ENCODE measurements around the gene SSRP1.

Gene SSRP1

GRCh38 chr11:57320067-57320718, 15.5 kb downstream of the SSRP1 start:
- no peak overlapping the region for H3K4me3 ChIP-seq (ENCODE audit: low read depth, low read length)

- no peak overlapping the region for H3K4me3 ChIP-seq (ENCODE audit: low read depth, low read length)
Observed at GRCh38 chr11:57318178-57318577, 17.5 kb downstream of the SSRP1 start.

- H3K4me3 ChIP-seq (ENCODE audit: low read depth, low read length), result no peak overlapping the region
Observed at GRCh38 chr11:57316017-57316416, 19.7 kb downstream of the SSRP1 start.

- no peak overlapping the region for H3K4me3 ChIP-seq (ENCODE audit: low read depth, low read length)
Observed at GRCh38 chr11:57315491-57315890, 20.2 kb downstream of the SSRP1 start.

- H3K4me3 ChIP-seq (ENCODE audit: low read depth, low read length), result no peak overlapping the region
Observed at GRCh38 chr11:57314221-57314973, 21.3 kb downstream of the SSRP1 start.

DNA sequence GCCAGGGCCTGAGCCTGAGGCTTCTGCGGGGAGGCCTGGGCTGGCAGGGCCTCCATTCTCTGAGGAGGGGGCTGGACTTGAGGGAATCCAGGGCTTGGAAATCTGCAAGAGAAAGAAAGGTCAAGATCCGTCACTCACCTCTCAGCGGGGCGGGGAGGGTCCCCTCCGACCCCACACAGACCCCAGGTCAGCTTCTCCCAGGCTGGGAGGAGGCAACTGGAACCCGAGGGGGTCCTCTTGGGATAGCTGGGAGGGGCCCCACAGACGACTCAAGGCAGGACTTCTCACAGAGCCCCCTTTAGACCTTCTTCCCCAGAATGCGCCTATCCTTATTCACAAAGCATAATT, 21.9 kb downstream of the SSRP1 start:
- no peak overlapping the region for H3K4me3 ChIP-seq (ENCODE audit: low read depth, low read length)

GRCh38 chr11:57313071-57313787, 22.5 kb downstream of the SSRP1 start:
- no peak overlapping the region for H3K4me3 ChIP-seq (ENCODE audit: low read depth, low read length)

DNA sequence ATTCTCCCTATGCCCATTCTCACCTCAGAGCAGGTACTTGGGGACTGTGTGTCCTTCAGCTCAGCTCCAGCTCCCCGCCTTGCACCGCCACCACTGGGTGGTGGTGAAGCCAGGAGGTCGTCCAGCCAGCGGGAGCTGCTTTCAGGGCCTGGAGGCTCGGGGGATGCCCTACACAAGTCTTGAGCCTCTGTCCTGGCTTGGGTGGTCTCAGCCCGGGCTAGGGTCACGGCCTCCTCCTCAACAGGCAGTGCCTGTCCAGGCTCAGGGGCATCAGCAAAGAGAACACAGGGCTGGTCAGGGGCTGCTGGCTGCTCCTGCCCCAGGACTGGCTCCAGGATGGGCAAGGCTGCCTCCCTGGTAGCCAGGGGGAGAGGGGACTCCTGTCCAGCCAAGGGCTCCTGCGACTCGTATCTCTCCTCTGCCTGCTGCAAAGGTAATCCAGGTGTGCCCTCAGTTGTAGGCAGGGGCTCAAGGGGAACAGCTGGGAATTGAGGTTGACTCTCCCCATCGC, 23.1 kb downstream of the SSRP1 start:
- H3K4me3 ChIP-seq (ENCODE audit: low read depth, low read length), result no peak overlapping the region

GRCh38 chr11:57311109-57311936, 24.4 kb downstream of the SSRP1 start:
- H3K4me3 ChIP-seq (ENCODE audit: low read depth, low read length), result peak overlapping the region; percentile 20

GRCh38 chr11:57310630-57311086, 25.0 kb downstream of the SSRP1 start:
- peak overlapping the region; percentile 20 for H3K4me3 ChIP-seq (ENCODE audit: low read depth, low read length)

DNA sequence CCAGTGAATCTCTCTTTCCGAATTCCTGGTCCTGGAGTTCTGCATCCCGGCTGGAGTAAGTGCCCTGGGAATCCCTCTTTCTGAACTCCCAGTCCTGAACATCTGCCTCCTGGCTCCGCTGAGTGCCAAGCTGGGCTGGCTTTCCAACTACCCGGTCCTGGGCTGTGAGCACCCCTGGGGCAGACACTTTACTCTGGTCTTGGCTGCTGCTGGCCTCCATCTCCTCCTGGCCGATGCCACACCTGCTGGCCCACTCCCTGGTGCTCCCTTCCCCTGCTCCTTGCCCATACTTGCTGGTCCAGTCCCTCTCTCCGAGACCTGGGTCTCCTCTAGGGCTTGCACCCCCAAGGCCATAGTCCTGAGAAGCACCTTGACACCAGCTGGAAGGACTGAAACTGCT, 25.6 kb downstream of the SSRP1 start:
- H3K4me3 ChIP-seq (ENCODE audit: low read depth, low read length), result no peak overlapping the region

- no peak overlapping the region for H3K4me3 ChIP-seq (ENCODE audit: low read depth, low read length)
Observed at GRCh38 chr11:57309106-57310059, 26.3 kb downstream of the SSRP1 start.

DNA sequence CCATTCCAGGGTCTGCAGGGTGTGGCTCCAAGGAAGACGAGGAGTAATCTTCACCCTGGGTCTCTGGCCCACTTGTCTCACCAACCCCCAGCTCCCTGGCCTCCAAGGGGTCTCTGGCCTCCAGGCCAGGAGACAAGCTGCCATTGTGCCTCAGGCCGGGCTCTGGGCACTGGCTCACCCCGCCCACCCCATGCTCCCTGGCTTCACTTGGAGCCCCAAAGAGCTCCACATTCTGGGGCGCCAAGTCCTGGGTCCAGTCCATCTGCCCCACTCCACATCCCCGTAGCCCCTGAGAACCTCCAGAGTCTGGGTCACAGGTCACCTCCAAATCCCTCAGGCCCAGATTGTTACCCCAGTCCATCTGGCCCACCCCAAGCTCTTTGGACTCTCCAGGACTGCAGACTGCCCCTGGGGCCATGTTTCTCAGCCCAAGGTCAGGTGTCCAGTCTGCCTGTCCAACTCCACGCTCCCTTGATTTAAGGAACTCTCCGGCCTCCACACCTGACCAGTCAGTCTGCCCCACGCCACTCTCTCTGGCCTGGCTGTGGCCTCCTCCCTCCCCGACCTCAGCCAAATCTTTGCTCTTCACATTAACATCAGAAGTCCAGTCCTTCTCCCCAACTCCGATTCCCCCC, 27.1 kb downstream of the SSRP1 start:
- no peak overlapping the region for H3K4me3 ChIP-seq (ENCODE audit: low read depth, low read length)

DNA sequence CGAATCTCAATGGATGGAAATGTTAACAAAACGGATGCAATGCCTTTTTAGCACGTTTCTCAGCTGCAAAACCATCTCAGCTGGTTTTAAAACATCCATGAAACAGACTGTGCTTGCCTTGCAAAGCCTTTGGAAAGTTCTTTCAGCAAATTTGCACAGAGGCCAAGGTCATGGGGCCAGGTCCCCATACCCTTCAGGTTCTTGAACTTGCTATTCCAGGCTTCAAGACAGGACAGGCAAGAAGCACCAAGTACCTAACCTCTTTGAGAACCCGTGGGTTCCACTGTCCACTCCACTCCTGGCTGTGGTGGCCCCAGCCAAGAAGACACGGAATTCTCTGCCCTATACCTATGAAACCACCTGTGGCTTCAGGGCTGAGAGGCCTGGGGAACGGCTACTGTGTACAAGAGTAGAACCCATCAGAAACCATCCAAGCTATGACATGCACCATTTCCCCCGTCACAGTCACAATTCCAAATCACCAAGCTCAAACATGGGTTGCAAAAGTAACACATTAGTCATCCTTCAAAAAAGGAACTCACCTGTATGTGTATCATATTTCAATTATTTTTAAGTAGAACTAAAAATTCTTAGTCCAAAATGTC, 27.9 kb downstream of the SSRP1 start:
- no peak overlapping the region for H3K4me3 ChIP-seq (ENCODE audit: low read depth, low read length)

DNA sequence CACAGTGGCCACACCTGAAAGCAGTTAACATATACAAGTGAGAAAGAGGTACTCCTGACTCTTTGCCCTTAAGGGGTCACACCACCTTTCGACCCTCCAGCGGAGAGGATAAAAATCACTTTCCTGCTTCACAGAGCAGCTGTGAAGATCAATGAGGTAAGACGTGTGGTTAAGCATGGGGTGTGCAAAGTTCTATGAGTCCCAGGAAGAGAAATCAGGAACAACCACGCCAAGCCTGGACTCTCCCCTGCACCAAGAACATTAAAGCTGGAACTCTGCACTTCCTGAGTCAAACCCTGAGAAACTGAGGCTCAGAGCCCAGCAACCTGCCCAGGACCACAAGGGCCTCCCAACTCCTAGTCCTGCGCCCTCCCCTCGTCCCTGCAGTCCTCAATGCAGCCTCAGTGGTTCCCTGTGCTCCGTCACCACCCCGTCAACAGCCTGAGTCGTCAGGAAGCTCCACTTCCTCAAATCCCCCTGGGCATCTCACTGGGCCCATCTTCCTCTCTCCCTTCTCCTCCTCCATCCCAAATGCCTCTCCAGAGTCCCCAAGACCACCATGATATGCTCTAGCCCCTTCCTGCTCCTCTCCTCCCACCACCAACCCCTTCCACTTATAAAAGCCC, 28.6 kb downstream of the SSRP1 start:
- H3K4me3 ChIP-seq (ENCODE audit: low read depth, low read length), result no peak overlapping the region

DNA sequence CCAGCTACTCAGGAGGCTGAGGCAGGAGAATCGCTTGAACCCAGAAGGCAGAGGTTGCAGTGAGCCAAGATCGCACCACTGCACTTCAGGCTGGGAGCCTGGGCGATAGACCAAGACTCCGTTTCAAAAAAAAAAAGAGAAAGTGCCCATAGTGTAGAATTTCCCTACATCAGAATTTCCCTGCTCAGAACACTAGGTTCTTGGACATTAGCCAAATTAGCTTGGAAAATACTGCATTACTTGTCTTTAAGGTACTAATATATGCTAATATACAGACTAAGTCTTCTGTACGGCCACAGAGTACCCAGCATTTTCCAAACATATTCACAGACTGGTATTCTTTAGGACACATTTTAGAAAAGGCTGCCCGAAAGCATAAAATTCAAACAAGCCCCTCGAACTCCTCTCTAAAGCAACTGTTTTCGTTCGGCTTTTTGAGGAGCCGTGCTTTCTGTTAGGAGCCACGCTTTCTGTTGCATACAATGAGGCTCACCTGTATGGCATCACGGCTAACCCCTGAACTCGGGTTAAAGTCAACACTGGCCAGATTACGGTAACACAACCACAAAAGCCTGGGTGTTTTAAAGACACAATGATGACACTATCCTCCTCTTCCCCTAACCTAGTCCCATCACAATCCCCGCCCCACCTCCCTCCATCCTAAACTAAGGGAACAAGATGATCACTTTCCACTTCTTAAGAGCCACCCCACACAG, 29.4 kb downstream of the SSRP1 start:
- H3K4me3 ChIP-seq (ENCODE audit: low read depth, low read length), result no peak overlapping the region

- no peak overlapping the region for H3K4me3 ChIP-seq (ENCODE audit: low read depth, low read length)
Observed at GRCh38 chr11:57305523-57305922, 30.2 kb downstream of the SSRP1 start.

Measured in iPS-11a (cell line).